ENCODE measurements around the gene CBX4.

Gene CBX4

GRCh38 chr17:79802039-79802735, 37.1 kb downstream of the CBX4 start:
- no peak for DNase-seq (ENCODE audit: low read depth in 2 of 3, low spot score in 1 of 3)

DNA sequence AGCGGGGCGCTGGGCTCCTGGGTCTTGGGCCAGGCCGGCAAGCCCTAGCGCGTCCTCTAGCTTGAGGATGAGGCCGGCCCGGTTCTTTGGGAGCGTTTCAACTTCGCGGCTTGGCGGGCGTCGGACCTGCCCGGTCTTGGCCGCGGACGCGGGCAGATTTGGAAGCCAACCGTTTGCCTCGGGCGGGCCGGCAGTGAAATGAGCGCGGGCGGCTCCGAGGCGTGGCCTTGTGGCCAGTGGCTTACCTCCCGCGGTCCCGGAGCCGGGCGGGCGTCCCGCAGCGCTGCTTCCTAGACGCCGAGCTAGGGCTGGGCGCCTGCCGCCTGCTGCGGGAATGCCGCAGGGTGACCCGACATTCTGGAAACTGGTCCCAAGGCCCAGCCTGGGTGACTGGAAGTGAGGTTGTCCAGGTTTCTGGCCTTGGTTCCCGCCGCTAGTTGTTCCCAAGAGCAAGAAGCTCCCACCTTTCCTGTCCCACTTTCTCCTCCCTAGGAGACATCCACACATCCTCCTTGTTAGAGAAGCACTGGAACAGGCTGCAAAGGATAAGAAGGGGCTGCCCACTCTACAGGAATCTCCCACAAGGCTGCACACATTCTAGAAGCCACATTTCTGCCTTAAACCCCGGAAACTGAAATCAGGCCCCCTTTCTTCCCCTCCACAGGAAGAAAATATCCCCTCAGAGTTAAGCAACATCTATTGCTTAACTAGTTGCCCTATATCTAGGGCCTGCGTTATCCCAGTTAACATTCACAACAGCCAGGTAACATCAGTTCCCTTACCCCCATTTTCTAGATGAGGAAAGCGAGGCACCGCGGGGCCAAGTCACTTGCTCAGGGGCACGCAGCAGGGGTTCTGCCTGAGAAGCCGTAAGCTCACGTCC, 37.8 kb downstream of the CBX4 start:
- DNase-seq (ENCODE audit: low read depth in 2 of 3, low spot score in 1 of 3) = no peak

DNA sequence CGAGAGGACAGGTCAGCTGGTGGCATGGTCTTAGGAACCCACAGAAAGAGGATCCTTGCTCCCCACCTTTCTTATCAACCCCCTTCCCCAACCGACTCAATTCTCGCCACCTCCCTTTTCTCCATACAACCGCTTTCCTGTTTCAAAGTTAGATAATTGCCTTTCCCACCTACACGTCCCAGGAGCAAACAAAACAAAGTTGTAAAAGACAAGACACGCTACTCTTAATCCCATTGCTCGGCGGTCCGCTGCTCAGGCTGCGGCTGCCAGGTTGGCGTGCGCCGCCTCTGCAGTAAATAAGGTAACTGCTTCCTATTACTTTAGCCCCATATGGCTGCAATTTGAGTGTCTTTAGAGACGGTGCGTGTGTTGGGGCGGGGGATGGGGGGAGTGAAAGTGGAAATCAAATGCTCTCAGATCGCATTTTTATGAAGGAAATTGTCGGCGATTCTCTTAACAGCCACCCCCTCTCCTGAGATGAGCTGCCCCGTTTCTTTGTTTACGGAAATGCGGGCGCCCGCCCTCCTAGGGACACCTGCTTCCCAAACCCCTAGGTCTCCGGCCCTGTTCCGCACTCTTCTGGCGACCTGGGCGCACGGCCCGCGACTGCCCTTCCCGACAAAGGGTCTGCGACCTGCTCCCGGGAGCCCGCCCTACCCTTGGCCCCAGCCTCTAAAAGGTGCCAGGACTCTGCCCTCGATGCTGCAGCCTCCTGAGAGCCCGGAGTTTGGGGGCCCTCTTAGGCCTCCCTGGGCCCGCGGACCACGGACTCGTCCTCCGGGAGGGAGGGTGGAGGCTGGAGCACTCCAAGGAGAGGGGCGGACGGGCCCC, 38.7 kb downstream of the CBX4 start:
- DNase-seq (ENCODE audit: low read depth in 2 of 3, low spot score in 1 of 3) = peak in 1 of 3 donors; percentile 48

GRCh38 chr17:79799538-79800324, 39.5 kb downstream of the CBX4 start:
- DNase-seq (ENCODE audit: low read depth in 2 of 3, low spot score in 1 of 3) = no peak

- DNase-seq (ENCODE audit: low read depth in 2 of 3, low spot score in 1 of 3) = no peak
These were observed 40.1 kb downstream of the CBX4 start for GRCh38 chr17:79799174-79799537.

- DNase-seq (ENCODE audit: low read depth in 2 of 3, low spot score in 1 of 3) = no peak
These were observed 40.7 kb downstream of the CBX4 start for GRCh38 chr17:79798299-79799173.

- DNase-seq (ENCODE audit: low read depth in 2 of 3, low spot score in 1 of 3) = no peak
These were observed 41.5 kb downstream of the CBX4 start for GRCh38 chr17:79797492-79798298.

DNA sequence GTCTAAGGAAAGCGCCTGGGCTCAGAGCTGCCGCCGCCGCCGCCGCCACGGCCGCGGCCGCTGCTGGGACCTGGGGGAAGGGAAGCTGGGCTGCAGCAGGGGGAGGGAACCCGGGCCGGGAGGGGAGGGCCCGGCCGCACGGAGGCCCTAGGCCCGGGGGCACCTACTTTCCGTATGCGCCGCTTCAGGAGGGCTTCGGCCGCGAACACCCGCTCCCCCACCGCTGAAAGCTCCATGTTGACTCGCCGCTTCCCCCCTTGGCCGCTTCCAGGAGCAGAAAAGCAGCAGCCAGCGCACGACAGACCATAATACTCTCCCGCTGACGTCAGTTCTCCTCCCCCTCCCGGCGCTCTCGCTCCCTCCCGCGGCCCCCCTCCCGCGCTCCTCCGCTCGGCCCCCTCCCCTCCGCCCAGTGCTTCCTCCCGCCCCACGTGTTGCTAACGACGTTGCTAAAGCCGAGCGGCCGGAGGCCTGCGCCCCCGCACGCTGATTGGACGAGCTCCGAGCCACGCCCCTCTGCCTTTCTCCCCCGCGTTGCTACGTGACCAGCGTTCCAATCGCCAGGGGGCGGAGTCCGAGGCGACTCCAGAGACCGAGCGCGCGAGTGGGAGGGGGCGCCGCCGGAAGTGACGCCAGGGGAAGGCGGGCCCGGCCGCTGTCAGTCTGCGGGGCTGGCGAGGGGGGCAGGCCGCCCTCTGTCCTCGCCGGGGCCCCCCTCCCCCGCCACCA, 42.3 kb downstream of the CBX4 start, which contains the start of gene CBX8:
TSS of gene CBX8 (minus strand) at position 315 of the 729 bp plus-strand sequence. CDS start at position 236, 79 bp downstream.
- peak; percentile 98 to 99 (median 99) for DNase-seq (ENCODE audit: low read depth in 2 of 3, low spot score in 1 of 3)

DNA sequence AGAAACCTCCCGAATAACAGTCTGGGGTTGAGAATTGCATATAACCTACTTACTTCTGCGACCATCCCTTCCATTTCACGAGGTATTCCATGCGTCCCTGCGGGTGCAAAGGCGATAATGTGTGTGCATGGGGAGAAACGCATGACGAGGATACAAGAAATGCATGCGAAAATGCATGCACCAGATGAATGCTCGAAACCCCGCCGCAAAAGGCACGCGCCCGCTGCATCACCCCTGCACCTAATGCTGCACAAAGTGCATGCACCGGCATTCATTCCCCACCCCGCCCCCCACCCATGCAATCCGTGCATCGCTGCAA, 42.8 kb downstream of the CBX4 start:
- DNase-seq (ENCODE audit: low read depth in 2 of 3, low spot score in 1 of 3) = no peak

- no peak for DNase-seq (ENCODE audit: low read depth in 2 of 3, low spot score in 1 of 3)
These were observed 43.3 kb downstream of the CBX4 start for GRCh38 chr17:79795795-79796443.

GRCh38 chr17:79794659-79795511, 44.4 kb downstream of the CBX4 start:
- DNase-seq (ENCODE audit: low read depth in 2 of 3, low spot score in 1 of 3) = no peak

DNA sequence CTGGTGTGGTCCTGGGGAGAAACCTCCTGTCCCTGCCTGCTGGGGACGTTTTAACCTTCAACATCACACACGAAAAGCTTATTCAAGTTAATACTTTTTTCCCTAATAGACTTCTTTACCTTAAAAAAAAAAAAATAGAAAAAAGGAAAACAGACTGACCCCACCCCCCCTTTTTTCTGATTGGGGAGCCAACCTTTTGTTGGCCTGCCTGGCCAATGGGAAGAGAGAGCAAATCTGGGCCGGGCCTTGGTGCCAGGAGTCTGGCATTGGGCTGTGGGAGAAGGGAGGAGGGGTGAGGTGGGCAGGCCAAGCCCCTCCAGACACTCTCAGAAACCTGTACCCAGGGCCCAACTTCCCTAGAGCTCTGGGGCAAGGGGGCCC, 45.3 kb downstream of the CBX4 start:
- no peak for DNase-seq (ENCODE audit: low read depth in 2 of 3, low spot score in 1 of 3)

DNA sequence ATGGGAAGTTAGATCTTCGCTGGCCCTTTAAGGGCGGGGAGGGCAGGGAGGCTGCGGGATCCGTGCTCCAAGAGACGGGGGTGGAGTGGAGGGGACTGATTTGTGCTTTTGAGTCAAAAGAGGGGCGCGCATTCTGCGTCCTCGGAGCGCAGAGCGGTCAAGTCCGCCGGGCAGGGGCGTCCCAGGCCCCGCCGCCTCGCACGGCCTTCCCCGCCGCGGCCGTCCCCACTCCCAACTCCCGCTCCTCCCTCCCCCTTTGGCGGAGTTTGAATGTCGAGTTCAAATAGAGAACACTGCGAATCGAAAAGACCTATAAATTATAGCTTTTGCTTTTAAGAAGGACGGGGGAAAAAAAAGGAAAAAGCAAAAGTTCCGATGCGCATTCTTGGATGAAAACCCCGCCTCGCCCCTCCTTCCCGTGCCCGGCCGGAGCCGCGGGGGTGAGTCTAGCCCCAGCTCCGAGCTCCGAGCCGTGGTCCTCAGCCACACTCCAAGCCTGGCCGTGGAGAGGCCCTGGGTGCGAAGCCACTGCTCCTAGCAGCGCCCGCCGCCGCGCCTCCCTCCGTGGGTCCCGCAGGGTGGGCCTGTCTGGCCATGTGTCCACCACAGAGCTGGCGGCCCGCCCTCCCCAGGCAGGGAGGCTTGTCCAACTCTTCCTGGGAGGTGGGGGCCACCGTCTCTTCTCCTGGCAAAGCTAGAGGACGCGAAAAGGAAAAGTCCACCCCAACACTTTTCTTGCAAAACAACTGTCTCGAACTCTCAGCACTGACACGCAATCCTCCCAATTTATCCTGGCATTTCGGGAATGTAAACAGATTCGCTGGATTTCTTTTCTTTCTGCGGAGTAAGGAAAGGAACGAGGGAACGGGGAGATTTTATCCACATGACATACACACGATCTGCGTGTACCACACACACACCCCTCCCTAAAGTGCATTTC, 46.0 kb downstream of the CBX4 start:
- DNase-seq (ENCODE audit: low read depth in 2 of 3, low spot score in 1 of 3) = no peak

DNA sequence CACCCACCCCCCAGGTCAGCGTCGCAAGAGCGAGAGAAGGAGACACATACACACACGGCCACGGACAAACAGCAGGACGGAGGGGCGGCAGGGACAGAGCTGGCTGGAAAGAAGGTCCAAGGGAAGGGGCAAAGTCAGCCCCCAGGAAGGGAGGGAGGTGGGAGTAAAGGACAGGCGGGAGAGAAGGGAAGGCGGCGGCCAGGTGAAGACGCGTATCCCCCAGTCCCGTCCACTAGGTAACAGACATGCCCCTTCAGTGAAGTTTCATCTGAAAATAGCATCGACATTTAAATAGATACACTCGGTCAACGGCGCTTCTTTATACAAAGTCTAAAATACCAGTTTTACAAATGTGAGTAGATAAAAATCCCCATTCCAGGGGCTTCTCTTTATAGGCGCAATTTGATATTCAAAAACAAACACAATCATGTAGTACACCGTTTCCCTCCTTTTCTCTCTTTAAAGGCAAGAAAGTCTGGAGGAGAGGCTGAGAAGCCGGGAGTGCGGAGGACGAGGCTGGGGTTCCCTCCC, 46.8 kb downstream of the CBX4 start:
- DNase-seq (ENCODE audit: low read depth in 2 of 3, low spot score in 1 of 3) = no peak

GRCh38 chr17:79791735-79792161, 47.5 kb downstream of the CBX4 start:
- DNase-seq (ENCODE audit: low read depth in 2 of 3, low spot score in 1 of 3) = no peak

All from stimulated activated CD4-positive, alpha-beta T cell treated with anti-CD3 and anti-CD28 coated beads, Interleukin-12 subunit alpha, Interleukin-12 subunit beta, amount 100 ng/mL, for 48 hours (primary cell).